ENCODE measurements around the gene AKIP1.

DNA sequence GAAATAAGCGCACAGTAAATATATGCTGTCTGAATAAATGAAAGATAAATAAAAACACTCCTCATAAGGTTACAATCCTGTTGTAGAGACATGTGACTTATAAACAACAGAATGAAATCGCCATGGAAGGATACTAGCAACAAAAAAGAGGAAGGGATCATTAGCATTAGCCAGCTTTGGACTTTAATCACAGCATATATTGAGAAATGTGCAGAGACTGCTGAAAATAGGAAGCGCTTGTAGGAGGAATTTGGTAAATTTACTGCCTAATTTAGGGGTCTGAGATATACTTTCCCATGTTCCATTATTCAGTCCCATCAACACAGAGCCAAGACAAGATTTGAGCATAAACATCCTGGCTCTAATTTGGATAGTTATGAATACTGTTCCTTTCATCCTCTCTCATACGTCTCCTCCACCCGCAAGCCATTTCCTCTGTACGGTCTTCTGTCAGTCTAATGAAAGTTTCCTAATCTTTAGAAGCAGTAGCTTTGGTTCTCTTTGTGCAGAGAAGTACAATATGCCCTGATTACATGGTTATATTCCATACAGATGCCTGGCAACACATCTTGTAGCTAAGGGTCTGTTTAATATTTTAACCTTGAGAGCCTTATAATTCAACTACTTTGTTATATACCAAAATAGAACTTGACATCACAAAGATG lies 37.1 kb upstream of the AKIP1 start:
- TF ChIP-seq CTCF (IDR thresholded peaks at IDR 0.05): no peak
- no peak for TF ChIP-seq EZH2 (IDR thresholded peaks at IDR 0.05)
- TF ChIP-seq EZH2phosphoT487 (IDR thresholded peaks at IDR 0.05): no peak
